Endothelial cell of umbilical vein (primary cell): ENCODE data around the gene RBM42. TPM values are rescaled to one million over a fixed set of nuclear protein-coding genes. Genes with fewer than 3 reads are reported as not detected.

Source experiments
- BruUV-seq: library from RNA; stranded (reverse); fragments of 400-500 nt; replicated peaks from 2 replicates; lab custom pipeline; 2021; lab: Mats Ljungman, UMichigan
- CTCF ChIA-PET: fragments of 300-600, 350-600 bp; sonication (Branson Sonifier 250); formaldehyde crosslinking; loops from one replicate; lab custom pipeline; 2021; ENCODE audit warnings: antibody characterized with exemption, inconsistent platforms; lab: Charles Lee
- POLR2A ChIA-PET: fragments of 300-600, 350-600 bp; sonication (Branson Sonifier 250); formaldehyde crosslinking; loops from one replicate; lab custom pipeline; 2021; ENCODE audit warnings: antibody characterized with exemption, inconsistent platforms; lab: Charles Lee
- DNase-seq: peaks from one replicate; pipeline ENCODE4 v3.0.0-alpha.2; 2011; ENCODE audit warnings: low read depth, low spot score
- FAIRE-seq: peaks from 2 replicates; lab custom pipeline; 2011; peaks lifted over from hg19 to GRCh38; lab: Jason Lieb, UNC
- H2AFZ ChIP-seq: 2 replicates; pipeline ENCODE4 v1.6.0; 2012; ENCODE audit warnings: low read depth, low read length, control low read depth, inconsistent platforms
- H3K27ac ChIP-seq: 2 replicates; pipeline ENCODE4 v1.5.1; 2011; ENCODE audit warnings: low read depth, mild to moderate bottlenecking, control low read depth, low read length, moderate library complexity; ENCODE audit not compliant: insufficient read depth
- H3K27me3 ChIP-seq, 2 experiments: 2 replicates each; pipeline versions ENCODE4 v1.6.0 to v1.6.1; 2011; ENCODE audit warnings: low read length in 2 of 2, mixed read lengths in 1 of 2; ENCODE audit not compliant: control insufficient read depth in 2 of 2, insufficient read depth in 2 of 2
- H3K36me3 ChIP-seq, 2 experiments: 2 replicates in 1 of 2; 3 replicates in 1 of 2; pipeline ENCODE4 v1.5.1; 2011; ENCODE audit warnings: low read length in 2 of 2, mild to moderate bottlenecking in 1 of 2, moderate library complexity in 1 of 2; ENCODE audit not compliant: control insufficient read depth in 2 of 2, insufficient read depth in 2 of 2; ENCODE audit errors: extremely low read depth in 1 of 2
- H3K4me1 ChIP-seq: 3 replicates; pipeline ENCODE4 v1.5.1; 2011; ENCODE audit warnings: mild to moderate bottlenecking, low read length; ENCODE audit not compliant: control insufficient read depth, insufficient read depth; ENCODE audit errors: extremely low read depth
- H3K4me2 ChIP-seq: 2 replicates; pipeline ENCODE4 v1.6.1; 2011; ENCODE audit warnings: low read length, control low read depth, mixed read lengths; ENCODE audit not compliant: insufficient read depth
- H3K4me3 ChIP-seq, 3 experiments: fragments of 200-600 bp in 1 of 3; sonication (generic), shearing (Covaris generic) in 1 of 3; replicated peaks in 1 of 3; 2 replicates each; pipeline ENCODE4 v1.5.1; 2011 to 2016; ENCODE audit warnings: control low read depth in 3 of 3, low read length in 3 of 3, mild to moderate bottlenecking in 2 of 3, inconsistent platforms in 1 of 3, low read depth in 1 of 3, moderate library complexity in 1 of 3; ENCODE audit not compliant: insufficient read depth in 1 of 3
- H3K79me2 ChIP-seq: 2 replicates; pipeline ENCODE4 v1.6.0; 2012; ENCODE audit warnings: low read length, inconsistent platforms; ENCODE audit not compliant: control insufficient read depth, insufficient read depth
- H3K9ac ChIP-seq: replicated peaks from 2 replicates; pipeline ENCODE3; 2011; ENCODE audit warnings: low read length, control low read depth; ENCODE audit not compliant: insufficient read depth; ENCODE audit errors: extremely low read depth
- H3K9me1 ChIP-seq: replicated peaks from 3 replicates; pipeline ENCODE4 v1.6.0; 2011; ENCODE audit warnings: mild to moderate bottlenecking, low read length; ENCODE audit not compliant: control insufficient read depth, insufficient read depth; ENCODE audit errors: extremely low read depth
- H3K9me3 ChIP-seq: replicated peaks from 2 replicates; pipeline ENCODE4 v1.5.1; 2012; ENCODE audit warnings: low read length, inconsistent platforms; ENCODE audit not compliant: control insufficient read depth, insufficient read depth
- H4K20me1 ChIP-seq: replicated peaks from 2 replicates; pipeline ENCODE3; 2011; ENCODE audit warnings: mild to moderate bottlenecking, low read length; ENCODE audit not compliant: control insufficient read depth, insufficient read depth; ENCODE audit errors: extremely low read depth
- CTCF ChIP-seq, 2 donors: IDR thresholded peaks; 1 replicate in 1 of 2; 2 replicates in 1 of 2; pipeline ENCODE4 v1.5.1; 2011; ENCODE audit warnings: low read length in 2 of 2, mild to moderate bottlenecking in 2 of 2, moderate library complexity in 2 of 2, control low read depth in 1 of 2, inconsistent platforms in 1 of 2, low read depth in 1 of 2; ENCODE audit not compliant: insufficient read depth in 1 of 2; ENCODE audit errors: extremely low read depth in 1 of 2
- EZH2 ChIP-seq: IDR thresholded peaks from 2 replicates; pipeline ENCODE4 v1.6.1; 2012; ENCODE audit warnings: borderline replicate concordance, low read depth, mild to moderate bottlenecking, moderate library complexity, low read length, inconsistent platforms; ENCODE audit not compliant: severe bottlenecking
- FOS ChIP-seq: IDR thresholded peaks from 2 replicates; pipeline ENCODE4 v1.6.1; 2011; ENCODE audit warnings: mild to moderate bottlenecking, low read length, moderate library complexity, borderline replicate concordance; ENCODE audit not compliant: insufficient read depth
- GATA2 ChIP-seq: IDR thresholded peaks from 2 replicates; pipeline ENCODE4 v1.7.0; 2011; ENCODE audit warnings: low read depth, mild to moderate bottlenecking, moderate library complexity, mixed read lengths, low read length; ENCODE audit not compliant: insufficient read length, insufficient read depth
- MAX ChIP-seq: IDR thresholded peaks from 2 replicates; pipeline ENCODE4 v1.6.1; 2011; ENCODE audit not compliant: insufficient read depth, insufficient read length
- POLR2A ChIP-seq: IDR thresholded peaks from 2 replicates; pipeline ENCODE4 v1.6.1; 2012; ENCODE audit warnings: low read depth, mild to moderate bottlenecking, control low read depth, low read length
- POLR2AphosphoS5 ChIP-seq: IDR thresholded peaks from 2 replicates; pipeline ENCODE4 v1.6.1; 2012; ENCODE audit warnings: low read depth, mild to moderate bottlenecking, control low read depth, low read length, moderate library complexity; ENCODE audit not compliant: insufficient read depth
- dilution Hi-C: fragments of 300-500 bp; cut with MboI; formaldehyde crosslinking; loops from one replicate; pipeline ENCODE4 v1.15.0; 2019; ENCODE audit warnings: low sequenced_read_pairs; ENCODE audit not compliant: extremely low pct_ligation_motif_present
- intact Hi-C: fragments of 100-400 bp; cut with micrococcal nuclease; formaldehyde crosslinking; loops from one replicate; pipeline ENCODE4 v1.10.0; 2022
- polyA plus RNA-seq, 4 experiments: library from polyadenylated mRNA; depleted of rRNA in 3 of 4; stranded (reverse) in 3 of 4; unstranded in 1 of 4; fragments of >200 nt; gene quantifications; 2 replicates each; pipeline versions ENCODE4 v1.2.1 to v1.2.3, GENCODE V29; 2011 to 2012; ENCODE audit warnings: missing spikeins in 1 of 4
- total RNA-seq: library from RNA; stranded (reverse); gene quantifications from 2 replicates; pipeline ENCODE4 v1.2.3, GENCODE V29; 2021

RBM42 gene
- total and polyA plus RNA-seq, 2 donors (not counting 3 experiments of a cell fraction or from before 2014, with no cell fraction given), result 78.3 to 97.3 TPM

GRCh38 chr19:35666251-35666913, 37.5 kb downstream of the RBM42 start, which contains the start of gene UPK1A:
Gene UPK1A, plus strand, starts transcription at chr19:35666517. Its CDS starts 296 bp downstream, at chr19:35666813.
- no peak within 1 kb of the TSS for H3K4me2 ChIP-seq
- H3K9me3 ChIP-seq, result no peaks in the 10 kb centered on the region
- no peak for FAIRE-seq
- POLR2A ChIA-PET, result no interaction called here
- no peak for DNase-seq
- peaks cover 0 to 1% of the 10 kb centered on the region in 2 experiments for H3K27me3 ChIP-seq
- no peak within 1 kb of the TSS for H3K4me3 ChIP-seq
- H3K36me3 ChIP-seq, result peaks cover 0 to under 1% of the 10 kb centered on the region in 2 experiments
- no peak within 1 kb of the TSS for H3K9ac ChIP-seq
- no TSS peak for BruUV-seq
- no peaks in the 10 kb centered on the region for H4K20me1 ChIP-seq
- H2AFZ ChIP-seq, result no peak within 1 kb of the TSS
- dilution Hi-C loops, result no loop called here
- intact Hi-C loops, result no loop called here
- no peak within 1 kb of the TSS for H3K27ac ChIP-seq
- CTCF ChIA-PET, result no interaction called here
- H3K9me1 ChIP-seq, result no peaks in the 10 kb centered on the region
- H3K4me1 ChIP-seq, result no peaks in the 10 kb centered on the region
- no peaks in the 10 kb centered on the region for H3K79me2 ChIP-seq
- no peak for TF ChIP-seq MAX
- TF ChIP-seq FOS, result no peak
- no peak for TF ChIP-seq GATA2
- no peak for TF ChIP-seq POLR2A
- no peak for TF ChIP-seq EZH2
- TF ChIP-seq CTCF (IDR thresholded peaks at IDR 0.05; ENCODE audit: extremely low read depth in 1 of 2, insufficient read depth in 1 of 2, low read depth in 1 of 2, low read length in 2 of 2), result no peak
- TF ChIP-seq POLR2AphosphoS5, result no peak
